IMR-90 (cell line): ENCODE results near the gene COPZ2.
A peak's percentile ranks its signal among the peaks of the same experiment; 100 is the strongest.

Experiments used
- CEBPB ChIP-seq: IDR thresholded peaks from 2 replicates; pipeline ENCODE4 v1.6.1; 2012; ENCODE audit warnings: low read depth, low read length, improper control_type of control experiment
- MAFK ChIP-seq: IDR thresholded peaks from 2 replicates; pipeline ENCODE4 v1.6.1; 2012; ENCODE audit warnings: low read depth, low read length, improper control_type of control experiment
- POLR2A ChIP-seq: IDR thresholded peaks from 2 replicates; pipeline ENCODE4 v1.6.1; 2012; ENCODE audit warnings: mild to moderate bottlenecking, low read depth, low read length
- SMC3 ChIP-seq: fragments of 150-350 bp; IDR thresholded peaks from 2 replicates; pipeline ENCODE4 v1.6.1; 2016; ENCODE audit warnings: low read depth, mild to moderate bottlenecking, antibody characterized with exemption, low read length, moderate library complexity
- TF ChIP-seq, protein P1 (sequence below): conservative IDR thresholded peaks from 2 replicates; pipeline ENCODE4 v1.5.1; 2012; ENCODE audit warnings: mild to moderate bottlenecking, low read depth, low read length, improper control_type of control experiment
- TF ChIP-seq, protein P2 (sequence below): fragments of 150-350 bp; IDR thresholded peaks from 2 replicates; pipeline ENCODE4 v1.6.1; 2017; ENCODE audit warnings: mild to moderate bottlenecking, antibody characterized with exemption, low read length, low read depth

DNA sequence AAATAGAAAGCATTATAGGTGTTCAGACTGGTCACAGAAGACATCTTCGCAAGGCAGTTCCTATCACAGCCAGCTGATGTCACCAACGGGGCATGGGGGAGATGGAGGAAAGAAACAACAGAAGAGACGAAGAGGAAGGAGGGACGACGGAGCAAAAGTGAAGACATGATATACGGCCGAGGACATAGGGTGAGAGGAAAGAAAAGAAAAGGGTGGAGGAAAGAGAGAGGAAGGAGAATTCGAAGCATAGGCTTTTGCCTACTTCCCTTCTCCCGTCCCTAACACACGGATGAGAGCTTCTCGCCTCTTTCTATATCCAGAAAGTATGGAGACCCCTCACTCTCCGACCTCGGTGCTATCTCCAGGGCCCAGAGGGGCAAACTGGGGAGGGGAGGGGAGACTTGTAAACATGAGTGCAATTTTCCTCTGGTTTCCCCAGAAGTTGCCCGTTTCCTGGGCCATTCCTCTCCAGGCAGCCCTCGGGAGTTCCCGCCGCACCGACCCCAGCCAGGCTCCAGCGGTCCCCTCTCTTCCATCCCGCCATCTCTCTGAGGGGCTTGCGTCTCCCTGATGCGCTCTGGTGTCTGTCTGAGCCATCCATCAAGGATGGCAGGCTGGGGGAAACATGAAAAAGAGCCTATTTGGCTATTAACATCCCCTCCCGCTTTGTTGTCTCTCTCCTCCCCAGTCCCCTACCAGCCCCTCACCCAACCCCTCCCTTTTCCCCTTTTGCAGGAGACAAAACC is 26.0 kb downstream of the COPZ2 start:
- TF ChIP-seq, protein P1, sequence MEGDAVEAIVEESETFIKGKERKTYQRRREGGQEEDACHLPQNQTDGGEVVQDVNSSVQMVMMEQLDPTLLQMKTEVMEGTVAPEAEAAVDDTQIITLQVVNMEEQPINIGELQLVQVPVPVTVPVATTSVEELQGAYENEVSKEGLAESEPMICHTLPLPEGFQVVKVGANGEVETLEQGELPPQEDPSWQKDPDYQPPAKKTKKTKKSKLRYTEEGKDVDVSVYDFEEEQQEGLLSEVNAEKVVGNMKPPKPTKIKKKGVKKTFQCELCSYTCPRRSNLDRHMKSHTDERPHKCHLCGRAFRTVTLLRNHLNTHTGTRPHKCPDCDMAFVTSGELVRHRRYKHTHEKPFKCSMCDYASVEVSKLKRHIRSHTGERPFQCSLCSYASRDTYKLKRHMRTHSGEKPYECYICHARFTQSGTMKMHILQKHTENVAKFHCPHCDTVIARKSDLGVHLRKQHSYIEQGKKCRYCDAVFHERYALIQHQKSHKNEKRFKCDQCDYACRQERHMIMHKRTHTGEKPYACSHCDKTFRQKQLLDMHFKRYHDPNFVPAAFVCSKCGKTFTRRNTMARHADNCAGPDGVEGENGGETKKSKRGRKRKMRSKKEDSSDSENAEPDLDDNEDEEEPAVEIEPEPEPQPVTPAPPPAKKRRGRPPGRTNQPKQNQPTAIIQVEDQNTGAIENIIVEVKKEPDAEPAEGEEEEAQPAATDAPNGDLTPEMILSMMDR = peak; percentile 49
- TF ChIP-seq, protein P2, sequence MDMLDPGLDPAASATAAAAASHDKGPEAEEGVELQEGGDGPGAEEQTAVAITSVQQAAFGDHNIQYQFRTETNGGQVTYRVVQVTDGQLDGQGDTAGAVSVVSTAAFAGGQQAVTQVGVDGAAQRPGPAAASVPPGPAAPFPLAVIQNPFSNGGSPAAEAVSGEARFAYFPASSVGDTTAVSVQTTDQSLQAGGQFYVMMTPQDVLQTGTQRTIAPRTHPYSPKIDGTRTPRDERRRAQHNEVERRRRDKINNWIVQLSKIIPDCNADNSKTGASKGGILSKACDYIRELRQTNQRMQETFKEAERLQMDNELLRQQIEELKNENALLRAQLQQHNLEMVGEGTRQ = no peak
- TF ChIP-seq MAFK (no peak), POLR2A (no peak), CEBPB (no peak), SMC3 (peak; percentile 30; the same call in 1 of the 2 replicates)
